Bronchial epithelial cell (primary cell): Measurements from ENCODE around the gene TRPM6. TPM values are rescaled to one million over a fixed set of nuclear protein-coding genes. Genes with fewer than 3 reads are reported as not detected.

Experiments
- DNase-seq: peaks from one replicate; pipeline ENCODE4 v3.0.0-alpha.2; 2010; ENCODE audit warnings: low read depth
- FAIRE-seq: peaks from 2 replicates; lab custom pipeline; 2011; peaks lifted over from hg19 to GRCh38; lab: Jason Lieb, UNC
- H3K27me3 ChIP-seq: 2 replicates; pipeline ENCODE4 v1.5.1; 2011; ENCODE audit warnings: low read length; ENCODE audit not compliant: control insufficient read depth, insufficient read depth
- H3K36me3 ChIP-seq: 2 replicates; pipeline ENCODE4 v1.5.1; 2011; ENCODE audit warnings: low read length; ENCODE audit not compliant: control insufficient read depth, insufficient read depth
- H3K4me3 ChIP-seq: 2 replicates; pipeline ENCODE4 v1.5.1; 2011; ENCODE audit warnings: mild to moderate bottlenecking, low read depth, low read length, control low read depth
- total RNA-seq: library from RNA; depleted of rRNA; stranded (reverse); fragments of >200 nt; gene quantifications from 2 replicates; pipeline ENCODE4 v1.2.1, GENCODE V29; 2014
- TF ChIP-seq, protein P1 (sequence below): IDR thresholded peaks from 2 replicates; pipeline ENCODE4 v1.5.1; 2011; ENCODE audit warnings: mild to moderate bottlenecking, moderate library complexity, low read length, control low read depth, inconsistent platforms; ENCODE audit not compliant: insufficient read depth, severe bottlenecking

Gene TRPM6
- total RNA-seq, 1 donor from 2014 or later, result under 0.01 TPM

DNA sequence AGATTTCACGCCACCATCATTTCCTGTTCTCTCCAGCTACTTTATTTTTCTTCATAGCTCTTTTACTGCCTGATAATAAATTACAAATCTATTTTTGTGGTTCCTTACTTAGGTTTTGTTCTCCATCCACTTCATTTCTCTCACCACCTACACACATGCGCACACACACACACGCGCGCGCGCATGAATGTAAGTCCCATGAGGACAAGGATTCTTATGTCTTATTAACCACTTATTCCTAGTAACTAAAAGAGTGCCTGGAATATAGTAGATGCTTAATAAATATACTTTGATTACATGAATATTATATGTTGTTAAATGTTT, 116.5 kb downstream of the TRPM6 start:
- DNase-seq (no peak), FAIRE-seq (no peak)
- H3K27me3 ChIP-seq, result no peaks in the 10 kb centered on the region
- TF ChIP-seq, protein P1, sequence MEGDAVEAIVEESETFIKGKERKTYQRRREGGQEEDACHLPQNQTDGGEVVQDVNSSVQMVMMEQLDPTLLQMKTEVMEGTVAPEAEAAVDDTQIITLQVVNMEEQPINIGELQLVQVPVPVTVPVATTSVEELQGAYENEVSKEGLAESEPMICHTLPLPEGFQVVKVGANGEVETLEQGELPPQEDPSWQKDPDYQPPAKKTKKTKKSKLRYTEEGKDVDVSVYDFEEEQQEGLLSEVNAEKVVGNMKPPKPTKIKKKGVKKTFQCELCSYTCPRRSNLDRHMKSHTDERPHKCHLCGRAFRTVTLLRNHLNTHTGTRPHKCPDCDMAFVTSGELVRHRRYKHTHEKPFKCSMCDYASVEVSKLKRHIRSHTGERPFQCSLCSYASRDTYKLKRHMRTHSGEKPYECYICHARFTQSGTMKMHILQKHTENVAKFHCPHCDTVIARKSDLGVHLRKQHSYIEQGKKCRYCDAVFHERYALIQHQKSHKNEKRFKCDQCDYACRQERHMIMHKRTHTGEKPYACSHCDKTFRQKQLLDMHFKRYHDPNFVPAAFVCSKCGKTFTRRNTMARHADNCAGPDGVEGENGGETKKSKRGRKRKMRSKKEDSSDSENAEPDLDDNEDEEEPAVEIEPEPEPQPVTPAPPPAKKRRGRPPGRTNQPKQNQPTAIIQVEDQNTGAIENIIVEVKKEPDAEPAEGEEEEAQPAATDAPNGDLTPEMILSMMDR, result no peak
- H3K36me3 ChIP-seq, result no peaks in the 10 kb centered on the region
- H3K4me3 ChIP-seq, result no peak overlapping the region

DNA sequence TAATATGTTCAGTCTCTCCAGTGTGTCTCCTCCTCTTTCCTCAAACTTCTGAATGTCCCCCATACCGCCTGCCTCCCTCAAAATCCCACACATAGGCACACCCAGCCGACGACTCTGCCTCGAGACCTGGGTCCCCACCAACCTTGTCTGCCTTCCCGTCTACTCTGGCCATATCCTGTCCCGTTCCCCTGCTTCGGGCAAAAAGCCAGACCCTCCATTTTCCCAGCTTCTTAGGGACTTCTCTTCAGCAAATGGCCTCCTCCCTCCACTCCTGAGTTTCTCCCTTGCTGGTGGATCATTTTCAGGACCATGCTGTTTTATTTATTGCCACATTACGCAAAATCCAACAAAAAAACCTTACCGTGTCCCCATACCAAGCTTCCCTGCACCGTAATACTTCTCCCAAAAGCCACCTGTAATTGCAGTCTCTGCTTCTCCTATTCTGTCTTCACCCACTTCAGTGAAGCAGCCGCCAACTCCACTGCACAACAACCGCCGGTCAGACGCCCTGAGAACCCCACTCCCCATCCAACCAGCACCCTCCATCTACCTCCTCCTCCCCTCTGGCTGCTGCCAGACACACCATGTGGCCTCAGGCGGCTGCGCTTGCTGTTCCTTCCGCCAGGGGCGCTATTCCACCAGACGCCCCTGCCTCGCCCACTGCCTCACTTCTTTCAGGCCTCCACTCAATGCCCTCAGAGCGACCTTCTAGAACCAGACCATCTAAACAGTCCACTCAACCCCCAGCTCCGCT, 117.0 kb downstream of the TRPM6 start:
- FAIRE-seq, result no peak
- TF ChIP-seq, protein P1, result peak; percentile 65
- DNase-seq, result no peak
- Histone ChIP-seq H3K36me3 (no peaks in the 10 kb centered on the region), H3K4me3 (no peak overlapping the region), H3K27me3 (no peaks in the 10 kb centered on the region)

DNA sequence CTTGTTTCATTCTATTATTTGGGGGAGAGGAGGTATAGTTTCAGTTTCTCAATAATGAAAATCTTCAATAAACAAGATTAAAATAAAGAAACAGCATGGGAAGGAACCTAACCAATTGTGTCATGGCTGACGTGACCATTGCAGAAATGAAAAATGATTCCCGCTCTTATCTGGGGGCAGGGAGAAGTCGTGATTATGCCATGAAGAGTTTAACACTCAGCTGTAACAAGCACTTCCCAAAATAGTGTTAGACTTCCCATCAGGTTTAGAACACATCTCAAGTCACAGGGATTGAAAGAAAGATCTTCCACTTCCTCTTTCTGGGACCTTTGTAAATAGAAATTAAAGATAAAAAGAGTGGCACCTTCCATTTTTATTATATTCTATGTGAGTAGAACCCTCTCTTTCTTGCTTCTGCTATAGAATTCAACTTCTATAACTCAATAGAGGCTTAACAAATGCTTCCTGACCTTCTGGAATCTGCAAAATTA, 122.2 kb downstream of the TRPM6 start:
- TF ChIP-seq, protein P1, result no peak
- DNase-seq, result no peak

DNA sequence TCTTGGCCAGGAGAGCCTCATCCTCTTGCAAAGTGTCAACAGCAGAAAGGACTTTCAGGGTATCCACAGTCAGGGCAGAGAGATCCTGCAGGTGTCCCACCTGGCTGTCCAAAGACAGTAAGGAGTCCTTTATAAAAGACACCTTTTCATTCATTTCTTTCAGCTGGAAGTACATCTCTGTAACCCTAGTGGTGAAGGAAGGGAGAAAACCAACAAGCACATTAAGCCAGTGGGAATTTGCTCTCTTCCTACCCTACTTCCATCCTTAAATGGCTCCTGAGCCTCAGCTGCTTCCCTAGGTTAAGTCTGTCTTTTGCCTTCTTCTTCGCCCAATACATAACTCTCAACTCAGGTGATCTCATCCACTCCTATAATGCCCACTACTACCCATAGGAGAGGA, 124.8 kb downstream of the TRPM6 start:
- H3K27me3 ChIP-seq, result no peaks in the 10 kb centered on the region
- no peak for FAIRE-seq
- DNase-seq, result no peak
- no peaks in the 10 kb centered on the region for H3K36me3 ChIP-seq
- no peak overlapping the region for H3K4me3 ChIP-seq
- TF ChIP-seq, protein P1, result no peak

More for the DNA sequence above, 122.2 kb downstream of the TRPM6 start:
- no peak for FAIRE-seq
- Histone ChIP-seq H3K36me3 (no peaks in the 10 kb centered on the region), H3K27me3 (no peaks in the 10 kb centered on the region), H3K4me3 (no peak overlapping the region)

DNA sequence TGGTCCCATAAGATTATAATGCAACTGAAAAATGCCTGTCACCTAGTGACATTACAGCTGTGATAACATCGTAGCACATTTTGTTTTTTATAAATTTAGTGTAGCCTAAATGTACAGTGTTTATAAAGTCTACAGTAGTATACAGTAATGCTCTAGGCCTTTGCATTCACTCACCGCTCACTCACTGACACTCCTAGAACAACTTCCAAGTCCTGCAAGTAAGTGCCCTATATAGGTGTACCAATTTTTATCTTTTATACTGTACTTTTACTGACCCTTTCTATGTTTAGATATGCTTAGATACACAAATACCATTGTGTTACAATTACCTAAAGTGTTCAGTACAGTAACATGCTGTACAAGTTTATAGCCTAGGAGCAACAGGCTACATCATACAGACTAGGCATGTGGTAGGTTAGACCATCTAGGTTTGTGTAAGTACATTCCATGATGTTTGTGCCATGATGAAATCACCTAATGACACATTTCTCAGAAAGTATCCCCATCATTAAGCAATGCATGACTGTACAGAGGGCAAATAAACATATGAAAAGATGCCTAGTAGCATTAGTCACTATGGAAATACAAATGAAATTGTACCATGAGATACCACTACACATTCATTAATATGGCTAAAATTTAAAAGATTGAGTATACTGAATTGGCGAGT, 127.6 kb downstream of the TRPM6 start:
- Histone ChIP-seq H3K36me3 (no peaks in the 10 kb centered on the region), H3K27me3 (no peaks in the 10 kb centered on the region), H3K4me3 (no peak overlapping the region)
- FAIRE-seq, result no peak
- TF ChIP-seq, protein P1, result no peak
- DNase-seq, result peak; percentile 100
